Neuronal stem cell (in vitro differentiated cells): ENCODE measurements around the gene TPSG1.
"Not testable (repeated sequence)": the region's sequence is repeated elsewhere in the genome, so short reads cannot be mapped to it uniquely, and the experiment has no call there.

Experiments
- DNase-seq: peaks from one replicate; pipeline ENCODE4 v3.0.0-alpha.2; 2013; ENCODE audit warnings: low spot score
- H2AFZ ChIP-seq: one replicate; pipeline ENCODE4 v1.6.1; 2013; ENCODE audit warnings: mild to moderate bottlenecking, low read length, inconsistent platforms
- H2AK5ac ChIP-seq: 2 replicates; pipeline ENCODE4 v1.6.1; 2013; ENCODE audit warnings: low read depth, mild to moderate bottlenecking, inconsistent platforms, low read length, moderate library complexity, mixed read lengths
- H2BK120ac ChIP-seq: 2 replicates; pipeline ENCODE4 v1.6.1; 2013; ENCODE audit warnings: low read depth, mild to moderate bottlenecking, inconsistent platforms, low read length, moderate library complexity, mixed read lengths
- H2BK12ac ChIP-seq: one replicate; pipeline ENCODE4 v1.6.1; 2013; ENCODE audit warnings: low read length, inconsistent platforms
- H2BK15ac ChIP-seq: 2 replicates; pipeline ENCODE4 v1.6.1; 2013; ENCODE audit warnings: mild to moderate bottlenecking, low read length, inconsistent platforms, mixed read lengths
- H2BK5ac ChIP-seq: one replicate; pipeline ENCODE4 v1.6.1; 2013; ENCODE audit warnings: inconsistent platforms, mild to moderate bottlenecking, low read length, moderate library complexity
- H3K14ac ChIP-seq: one replicate; pipeline ENCODE4 v1.6.1; 2013; ENCODE audit warnings: low read length, inconsistent platforms
- H3K18ac ChIP-seq: 2 replicates; pipeline ENCODE4 v1.6.1; 2013; ENCODE audit warnings: low read length, inconsistent platforms
- H3K23ac ChIP-seq: 2 replicates; pipeline ENCODE4 v1.6.1; 2013; ENCODE audit warnings: low read depth, mild to moderate bottlenecking, mixed read lengths, low read length, inconsistent platforms; ENCODE audit not compliant: poor library complexity
- H3K27ac ChIP-seq: replicated peaks from 3 replicates; pipeline ENCODE4 v1.5.1; 2013; ENCODE audit warnings: low read length, inconsistent platforms
- H3K27me3 ChIP-seq, 3 experiments: 2 replicates each; pipeline ENCODE4 v1.6.1; 2013; ENCODE audit warnings: low read length in 3 of 3, mild to moderate bottlenecking in 2 of 3, inconsistent platforms in 1 of 3, low read depth in 1 of 3, mixed read lengths in 1 of 3, moderate library complexity in 1 of 3; ENCODE audit not compliant: control insufficient read depth in 3 of 3, insufficient read depth in 3 of 3
- H3K36me3 ChIP-seq, 2 donors: replicated peaks in 1 of 2; 2 replicates each; pipeline ENCODE4 v1.6.1; 2013; ENCODE audit warnings: low read length in 2 of 2; ENCODE audit not compliant: control insufficient read depth in 2 of 2, insufficient read depth in 2 of 2
- H3K4ac ChIP-seq: 2 replicates; pipeline ENCODE4 v1.6.1; 2013; ENCODE audit warnings: inconsistent platforms, mild to moderate bottlenecking, low read length, moderate library complexity
- H3K4me1 ChIP-seq, 2 donors: 1 replicate in 1 of 2; 2 replicates in 1 of 2; pipeline ENCODE4 v1.6.1; 2013; ENCODE audit warnings: low read length in 2 of 2, low read depth in 1 of 2; ENCODE audit not compliant: control insufficient read depth in 2 of 2, insufficient read depth in 1 of 2
- H3K4me2 ChIP-seq: one replicate; pipeline ENCODE4 v1.6.1; 2013; ENCODE audit warnings: mild to moderate bottlenecking, low read length, inconsistent platforms; ENCODE audit not compliant: insufficient read depth, poor library complexity, severe bottlenecking
- H3K4me3 ChIP-seq, 2 donors: 2 replicates each; pipeline ENCODE4 v1.5.1; 2013; ENCODE audit warnings: low read length in 2 of 2, mild to moderate bottlenecking in 2 of 2, inconsistent platforms in 1 of 2, moderate library complexity in 1 of 2
- H3K79me1 ChIP-seq: one replicate; pipeline ENCODE4 v1.6.1; 2013; ENCODE audit warnings: low read depth, mild to moderate bottlenecking, inconsistent platforms, low read length, moderate library complexity
- H3K9ac ChIP-seq: one replicate; pipeline ENCODE4 v1.6.1; 2013; ENCODE audit warnings: mild to moderate bottlenecking, low read depth, low read length, inconsistent platforms; ENCODE audit not compliant: poor library complexity
- H3K9me3 ChIP-seq, 2 donors: replicated peaks in 1 of 2; 2 replicates each; pipeline versions ENCODE3 to v1.6.1; 2013; ENCODE audit warnings: low read length in 2 of 2, mild to moderate bottlenecking in 2 of 2, inconsistent platforms in 1 of 2, low read depth in 1 of 2, mixed read lengths in 1 of 2, moderate library complexity in 1 of 2; ENCODE audit not compliant: control insufficient read depth in 2 of 2, insufficient read depth in 1 of 2
- H4K8ac ChIP-seq: one replicate; pipeline ENCODE4 v1.6.1; 2013; ENCODE audit warnings: low read depth, mild to moderate bottlenecking, inconsistent platforms, low read length, moderate library complexity
- H4K91ac ChIP-seq: one replicate; pipeline ENCODE4 v1.6.1; 2013; ENCODE audit warnings: low read length, low read depth, mild to moderate bottlenecking, inconsistent platforms; ENCODE audit not compliant: poor library complexity
- WGBS, 2 donors: extraction: QIAGEN DNeasy Blood & Tissue Kit; methylation state at CpG; one replicate each; pipeline ENCODE4 v1.1.7; 2013; ENCODE audit warnings: missing lambda C conversion rate in 2 of 2, mixed read lengths in 1 of 2; ENCODE audit not compliant: insufficient read length in 2 of 2, insufficient replicate concordance in 1 of 2; ENCODE audit errors: extremely low coverage in 2 of 2; 5-methylcytosine and 5-hydroxymethylcytosine counted together

TPSG1 gene

DNA sequence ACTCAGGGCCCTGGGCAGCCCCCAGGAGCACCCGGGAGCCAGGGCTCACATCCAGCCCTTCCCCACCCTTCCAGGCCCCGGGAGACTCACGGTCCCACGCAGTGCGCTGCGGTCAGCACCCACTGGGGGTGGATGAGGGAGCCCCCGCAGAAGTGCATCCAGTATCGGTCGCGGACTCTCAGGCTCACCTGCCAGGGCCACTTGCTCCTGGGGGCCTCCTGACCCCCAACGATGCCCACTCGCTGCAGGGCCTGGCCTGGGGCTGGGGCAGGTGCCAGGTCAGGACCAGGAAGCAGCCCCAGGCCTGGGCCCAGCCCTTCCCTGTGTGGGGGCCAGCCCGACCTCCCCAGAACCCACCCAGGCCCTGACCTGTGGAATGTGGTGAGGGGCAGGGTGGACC, 4.4 kb upstream of the TPSG1 start:
- H3K36me3 ChIP-seq = not testable (repeated sequence)
- WGBS, 2 donors = no CpG with 5 or more reads among the region's 13 CpGs

DNA sequence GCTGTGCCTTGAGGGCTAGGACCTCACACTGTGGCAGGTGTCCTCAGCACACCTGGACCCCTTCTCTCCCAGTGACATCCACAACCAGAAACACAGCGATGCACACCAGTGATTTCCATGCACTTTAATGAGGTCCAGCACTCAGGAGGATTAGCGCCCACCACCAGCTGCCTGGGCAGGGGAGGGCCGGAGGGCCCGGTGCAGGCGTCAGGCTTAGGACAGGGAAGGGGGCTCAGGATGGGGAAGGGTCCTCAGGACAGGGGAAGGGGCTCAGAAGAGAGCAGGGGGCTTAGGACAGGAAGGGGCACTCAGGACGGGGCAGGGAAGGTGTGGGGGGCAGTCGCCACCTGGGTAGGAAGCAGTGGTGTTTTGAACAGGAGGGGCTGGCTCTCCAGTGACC, 3.2 kb upstream of the TPSG1 start:
- not testable (repeated sequence) for H3K23ac ChIP-seq, H3K9ac ChIP-seq, H3K14ac ChIP-seq, H4K91ac ChIP-seq, H3K27ac ChIP-seq, H3K18ac ChIP-seq, H2AK5ac ChIP-seq, H3K27me3 ChIP-seq, H3K4me3 ChIP-seq, H3K4me1 ChIP-seq, H3K36me3 ChIP-seq, H3K9me3 ChIP-seq, H4K8ac ChIP-seq, H2BK12ac ChIP-seq, H3K4me2 ChIP-seq, H2BK5ac ChIP-seq, H3K4ac ChIP-seq, DNase-seq, H2AFZ ChIP-seq, H3K79me1 ChIP-seq, H2BK15ac ChIP-seq, H2BK120ac ChIP-seq
- WGBS, 2 donors = no CpG with 5 or more reads among the region's 7 CpGs

More for the DNA sequence above, 4.4 kb upstream of the TPSG1 start:
- not testable (repeated sequence) for H3K9me3 ChIP-seq, H2BK12ac ChIP-seq, H4K8ac ChIP-seq, H2BK5ac ChIP-seq, H3K14ac ChIP-seq, H3K27me3 ChIP-seq, H2AK5ac ChIP-seq, H2BK120ac ChIP-seq, H3K18ac ChIP-seq, H3K9ac ChIP-seq, H3K23ac ChIP-seq, H3K4me1 ChIP-seq, H3K4ac ChIP-seq, H3K4me3 ChIP-seq, H2AFZ ChIP-seq, H3K79me1 ChIP-seq, H4K91ac ChIP-seq, DNase-seq, H3K4me2 ChIP-seq, H3K27ac ChIP-seq, H2BK15ac ChIP-seq

DNA sequence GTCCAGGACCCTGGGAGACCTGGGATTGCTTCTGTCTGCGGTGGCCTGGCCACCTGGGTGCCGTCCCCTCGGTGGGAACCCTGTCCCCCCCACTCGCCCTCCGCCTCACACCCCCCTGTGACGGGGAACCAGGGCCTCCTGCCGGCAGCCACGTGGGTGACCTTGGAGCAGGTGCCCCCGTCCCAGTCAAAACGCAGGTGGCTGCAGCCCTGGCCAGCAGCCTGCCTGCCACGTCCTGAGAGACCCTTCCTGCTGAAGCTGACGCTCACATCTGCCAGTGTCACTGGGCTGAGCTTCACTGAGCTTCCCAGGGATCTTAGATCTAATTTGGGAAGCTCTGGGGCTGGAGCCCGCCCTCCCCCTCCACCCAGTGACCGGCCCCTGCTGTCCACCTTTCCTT, 1.6 kb upstream of the TPSG1 start:
- not testable (repeated sequence) for H3K27me3 ChIP-seq, H2BK120ac ChIP-seq, DNase-seq

GRCh38 chr16:1225728-1226311, 752 bp upstream of the TPSG1 start:
- H3K4me1 ChIP-seq, H3K9me3 ChIP-seq, H3K18ac ChIP-seq, H4K91ac ChIP-seq, H3K79me1 ChIP-seq, H3K27ac ChIP-seq, H3K9ac ChIP-seq, H3K4me2 ChIP-seq, H3K27me3 ChIP-seq, H3K36me3 ChIP-seq, DNase-seq, H3K4me3 ChIP-seq, H2BK120ac ChIP-seq, H2BK15ac ChIP-seq, H3K4ac ChIP-seq, H2AFZ ChIP-seq, H2AK5ac ChIP-seq: not testable (repeated sequence)
- Histone ChIP-seq H3K23ac (peak overlapping the region; percentile 2), H4K8ac (peak overlapping the region; percentile 82), H2BK5ac (peak overlapping the region; percentile 53), H2BK12ac (peak overlapping the region; percentile 22), H3K14ac (peak overlapping the region; percentile 71)
- no CpG with 5 or more reads among the region's 24 CpGs for WGBS, 2 donors

More for the DNA sequence above, 1.6 kb upstream of the TPSG1 start:
- not testable (repeated sequence) for H3K9ac ChIP-seq, H3K18ac ChIP-seq, H2BK15ac ChIP-seq, H3K9me3 ChIP-seq, H3K79me1 ChIP-seq, H3K4me1 ChIP-seq, H3K27ac ChIP-seq, H3K4me3 ChIP-seq, H3K14ac ChIP-seq, H3K4ac ChIP-seq, H2AFZ ChIP-seq, H2AK5ac ChIP-seq, H3K4me2 ChIP-seq, H2BK5ac ChIP-seq, H4K8ac ChIP-seq, H3K36me3 ChIP-seq, H3K23ac ChIP-seq, H4K91ac ChIP-seq, H2BK12ac ChIP-seq
- WGBS, 2 donors = no CpG with 5 or more reads among the region's 14 CpGs
